K562 (cell line): Measurements from ENCODE around the gene PYCR2. TPM values are rescaled to one million over a fixed set of nuclear protein-coding genes. Genes with fewer than 3 reads are reported as not detected.

Experiments
- FOXA3 ChIP-seq, 2 experiments: fragments of 450-650 bp in 1 of 2; sonication (generic) in 1 of 2; formaldehyde crosslinking; IDR thresholded peaks in 1 of 2; conservative IDR thresholded peaks in 1 of 2; 2 replicates each; pipeline versions ENCODE4 v1.4.0 to v1.8.0; 2020 to 2022; ENCODE audit warnings: mild to moderate bottlenecking in 2 of 2, missing genetic modification reagents in 1 of 2
- HMG20A ChIP-seq: fragments of 450-650 bp; formaldehyde crosslinking; conservative IDR thresholded peaks from 2 replicates; pipeline ENCODE4 v1.4.0; 2020; ENCODE audit warnings: mild to moderate bottlenecking, mixed read lengths
- HMGN3 ChIP-seq: IDR thresholded peaks from 2 replicates; pipeline ENCODE4 v1.6.1; 2011; ENCODE audit warnings: borderline replicate concordance, low read depth, mild to moderate bottlenecking, mixed read lengths, low read length; ENCODE audit not compliant: insufficient read length; ENCODE audit errors: extremely low read depth
- NFXL1 ChIP-seq: fragments of 450-650 bp; formaldehyde crosslinking; IDR thresholded peaks from 2 replicates; pipeline ENCODE4 v1.4.0; 2021; ENCODE audit warnings: mild to moderate bottlenecking
- NR2C2 ChIP-seq, 2 experiments: fragments of 200-800 bp in 1 of 2; sonication (Bioruptor generic) in 1 of 2; sonication (generic) in 1 of 2; formaldehyde crosslinking in 1 of 2; IDR thresholded peaks; 2 replicates each; pipeline versions ENCODE4 v1.6.1 to v1.8.0; 2016 to 2022; ENCODE audit warnings: mild to moderate bottlenecking in 1 of 2, missing compliant biosample characterization in 1 of 2, missing genetic modification characterization in 1 of 2, missing genetic modification reagents in 1 of 2
- PHB2 ChIP-seq: fragments of 450-650 bp; IDR thresholded peaks from 2 replicates; pipeline ENCODE4 v1.6.1; 2017; ENCODE audit warnings: low read depth
- SAFB2 ChIP-seq: fragments of 200-400 bp; formaldehyde crosslinking; IDR thresholded peaks from 2 replicates; pipeline ENCODE4 v1.6.1; 2018; ENCODE audit warnings: borderline replicate concordance, low read length, low read depth, moderate library complexity; ENCODE audit not compliant: severe bottlenecking
- TCFL5 ChIP-seq: fragments of 250-450 bp; sonication (Bioruptor Pico); conservative IDR thresholded peaks from 2 replicates; pipeline ENCODE4 v1.6.1; 2021; ENCODE audit warnings: mild to moderate bottlenecking, moderate library complexity, matching md5 sums
- TOE1 ChIP-seq, 2 experiments: fragments of 450-650 bp in 1 of 2; sonication (generic) in 1 of 2; formaldehyde crosslinking in 1 of 2; IDR thresholded peaks; 2 replicates each; pipeline versions ENCODE4 v1.7.1 to v1.8.0; 2016 to 2022; ENCODE audit warnings: borderline replicate concordance in 2 of 2, mild to moderate bottlenecking in 2 of 2, antibody characterized with exemption in 1 of 2, inconsistent platforms in 1 of 2, low read depth in 1 of 2, missing genetic modification reagents in 1 of 2, moderate library complexity in 1 of 2
- ZNF140 ChIP-seq: fragments of 250-450 bp; sonication (Bioruptor Pico); IDR thresholded peaks from 2 replicates; pipeline ENCODE4 v1.8.0; 2021; ENCODE audit warnings: moderate library complexity, mild to moderate bottlenecking, inconsistent platforms
- ZNF778 ChIP-seq: fragments of 450-650 bp; formaldehyde crosslinking; IDR thresholded peaks from 2 replicates; pipeline ENCODE4 v1.4.0; 2020; ENCODE audit warnings: mild to moderate bottlenecking, moderate library complexity
- polyA plus RNA-seq, 8 experiments: library from polyadenylated mRNA; depleted of rRNA in 4 of 8; stranded (reverse) in 5 of 8; unstranded in 3 of 8; fragments of >200 nt; fragmentation: Nextera tagmentation in 2 of 8; fragmentation: Illumina TruSeq in 1 of 8; extraction: Ambion mirVana in 2 of 8; extraction: Trizol in 1 of 8; gene quantifications; 2 replicates each; pipeline versions ENCODE4 v1.2.1 to v1.2.3, GENCODE V29; 2011 to 2014; ENCODE audit warnings: inconsistent platforms in 1 of 8, missing spikeins in 1 of 8
- total RNA-seq, 7 experiments: library from RNA; depleted of rRNA in 6 of 7; stranded (reverse); fragments of >200 nt in 6 of 7; fragmentation: Illumina TruSeq in 2 of 7; extraction: Trizol in 2 of 7; gene quantifications; 2 replicates each; pipeline versions ENCODE4 v1.2.1 to v1.2.3, GENCODE V29; 2011 to 2021; ENCODE audit warnings: low replicate concordance in 1 of 7
- TF ChIP-seq, protein P1 (sequence below): fragments of 150-350 bp; IDR thresholded peaks from 2 replicates; pipeline ENCODE4 v1.6.1; 2014; ENCODE audit warnings: low read depth, mild to moderate bottlenecking, low read length, borderline replicate concordance

The PYCR2 gene
- total and polyA plus RNA-seq, 9 of the 15 experiments (the other 6 are each of a cell fraction or from before 2014, with no cell fraction given): 5.5 to 219 (median 127) TPM

DNA sequence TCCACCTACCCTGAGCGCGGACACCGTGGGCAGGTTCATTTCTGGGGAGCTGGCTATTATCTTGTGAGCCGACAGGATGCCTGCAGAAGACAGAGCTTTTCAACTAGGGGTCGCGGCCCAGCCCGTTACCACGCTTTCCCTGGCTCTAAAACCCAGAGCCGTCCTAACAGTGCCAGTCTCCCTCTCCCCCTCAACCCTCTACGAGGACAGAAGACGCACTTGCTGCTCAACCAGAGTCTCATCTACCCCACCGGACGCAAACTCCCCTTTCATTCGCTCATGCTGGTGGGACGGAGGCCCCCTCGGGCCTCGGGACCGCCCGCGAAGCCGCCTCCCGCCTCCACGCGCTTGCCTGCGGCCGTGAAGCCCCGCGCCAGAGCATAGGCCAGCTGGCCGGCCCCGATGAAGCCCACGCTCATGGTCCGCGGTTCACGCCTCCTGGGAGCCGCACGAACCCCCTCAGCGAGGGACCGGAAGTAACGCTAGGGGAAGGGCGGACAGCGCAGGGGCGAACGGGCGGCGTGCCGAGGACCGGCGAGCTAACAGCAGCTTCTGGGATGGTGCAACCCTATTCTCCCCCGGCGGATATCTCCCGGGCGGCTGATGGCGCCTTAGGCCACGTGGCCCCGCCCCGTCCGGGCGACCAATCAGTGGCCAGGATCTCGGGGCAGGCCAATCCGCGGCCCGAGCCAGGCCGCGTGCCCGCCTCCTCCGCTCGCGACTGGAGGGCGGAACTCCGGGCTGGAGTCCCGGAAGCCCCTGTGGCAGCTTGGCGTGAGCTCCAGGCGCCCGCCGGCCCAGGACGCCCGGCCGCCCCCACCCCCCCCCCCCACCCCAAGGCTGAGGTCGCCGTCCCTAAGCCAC is at the start of gene PYCR2 (continued):
- TF ChIP-seq, protein P1, sequence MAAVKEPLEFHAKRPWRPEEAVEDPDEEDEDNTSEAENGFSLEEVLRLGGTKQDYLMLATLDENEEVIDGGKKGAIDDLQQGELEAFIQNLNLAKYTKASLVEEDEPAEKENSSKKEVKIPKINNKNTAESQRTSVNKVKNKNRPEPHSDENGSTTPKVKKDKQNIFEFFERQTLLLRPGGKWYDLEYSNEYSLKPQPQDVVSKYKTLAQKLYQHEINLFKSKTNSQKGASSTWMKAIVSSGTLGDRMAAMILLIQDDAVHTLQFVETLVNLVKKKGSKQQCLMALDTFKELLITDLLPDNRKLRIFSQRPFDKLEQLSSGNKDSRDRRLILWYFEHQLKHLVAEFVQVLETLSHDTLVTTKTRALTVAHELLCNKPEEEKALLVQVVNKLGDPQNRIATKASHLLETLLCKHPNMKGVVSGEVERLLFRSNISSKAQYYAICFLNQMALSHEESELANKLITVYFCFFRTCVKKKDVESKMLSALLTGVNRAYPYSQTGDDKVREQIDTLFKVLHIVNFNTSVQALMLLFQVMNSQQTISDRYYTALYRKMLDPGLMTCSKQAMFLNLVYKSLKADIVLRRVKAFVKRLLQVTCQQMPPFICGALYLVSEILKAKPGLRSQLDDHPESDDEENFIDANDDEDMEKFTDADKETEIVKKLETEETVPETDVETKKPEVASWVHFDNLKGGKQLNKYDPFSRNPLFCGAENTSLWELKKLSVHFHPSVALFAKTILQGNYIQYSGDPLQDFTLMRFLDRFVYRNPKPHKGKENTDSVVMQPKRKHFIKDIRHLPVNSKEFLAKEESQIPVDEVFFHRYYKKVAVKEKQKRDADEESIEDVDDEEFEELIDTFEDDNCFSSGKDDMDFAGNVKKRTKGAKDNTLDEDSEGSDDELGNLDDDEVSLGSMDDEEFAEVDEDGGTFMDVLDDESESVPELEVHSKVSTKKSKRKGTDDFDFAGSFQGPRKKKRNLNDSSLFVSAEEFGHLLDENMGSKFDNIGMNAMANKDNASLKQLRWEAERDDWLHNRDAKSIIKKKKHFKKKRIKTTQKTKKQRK: no peak
- no peak for TF ChIP-seq ZNF140 (CRISPR knock-in tag)
- TF ChIP-seq PHB2: no peak
- TF ChIP-seq TCFL5 (CRISPR knock-in tag): no peak
- TF ChIP-seq TOE1 (IDR thresholded peaks at IDR 0.05; ENCODE audit: borderline replicate concordance): peak; percentile 44; the same call in 1 of the 2 replicates
- no peak; the same call in 1 of the 2 replicates for TF ChIP-seq TOE1 (CRISPR knock-in tag; IDR thresholded peaks at IDR 0.05; ENCODE audit: borderline replicate concordance, low read depth)
- no peak for TF ChIP-seq FOXA3 (CRISPR knock-in tag; conservative IDR thresholded peaks at IDR 0.05 in 1 of 2, IDR thresholded peaks at IDR 0.05 in 1 of 2)
- no peak for TF ChIP-seq HMG20A (CRISPR knock-in tag)
- no peak for TF ChIP-seq SAFB2
- TF ChIP-seq ZNF778 (CRISPR knock-in tag): no peak
- TF ChIP-seq HMGN3: peak; percentile 88
- TF ChIP-seq NR2C2 (CRISPR knock-in tag; IDR thresholded peaks at IDR 0.05): 0 out of 2 replicates have a peak, but pooled peaks have one; percentile 41
- TF ChIP-seq NR2C2 (tag; IDR thresholded peaks at IDR 0.05): peak; percentile 68
- no peak for TF ChIP-seq NFXL1 (CRISPR knock-in tag)
